GM21367 (cell line): ENCODE results near the gene ZNF792.
"Not testable (repeated sequence)": the region's sequence is repeated elsewhere in the genome, so short reads cannot be mapped to it uniquely, and the experiment has no call there.

Experiments used
- ATAC-seq: cut with Tn5 transposase; IDR thresholded peaks from one replicate; pipeline ENCODE4 v1.9.1; 2021; ENCODE audit not compliant: unreplicated experiment

Gene ZNF792

DNA sequence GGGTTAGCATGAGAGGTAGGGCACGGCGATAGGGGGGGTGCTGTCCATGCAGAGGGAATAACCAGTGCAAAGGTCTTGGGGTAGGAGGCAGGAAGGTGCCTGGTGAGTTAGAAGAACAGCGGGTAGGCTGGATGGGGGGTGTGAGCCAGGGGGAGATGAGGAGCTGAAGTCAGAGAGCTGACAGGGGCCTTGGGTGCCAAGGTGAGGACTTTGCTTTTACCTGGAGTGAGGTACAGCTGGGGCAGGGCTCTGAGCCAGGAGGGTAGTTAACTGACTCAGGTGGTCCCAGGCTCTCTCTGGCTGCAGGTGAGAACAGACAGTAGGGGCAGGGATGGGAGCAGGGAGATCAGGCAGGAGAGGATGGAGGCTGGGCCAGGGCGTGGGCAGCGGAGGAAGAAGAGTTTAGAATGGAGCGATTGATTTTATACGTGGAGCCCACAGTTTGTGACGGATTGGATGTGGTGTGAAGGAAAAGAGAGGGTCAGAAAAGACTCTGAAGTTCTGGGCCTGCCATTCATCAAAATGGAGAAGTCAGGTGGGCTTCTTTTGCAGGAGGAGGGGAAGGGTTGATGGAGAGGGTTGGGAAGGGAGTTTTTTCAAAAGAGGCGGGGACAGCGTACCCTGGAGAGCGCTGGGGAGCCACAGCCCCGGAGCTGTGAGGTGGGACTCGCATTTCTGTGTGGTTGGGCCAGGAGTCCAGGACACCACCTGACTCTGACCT lies 34.9 kb upstream of the ZNF792 start:
- no peak for ATAC-seq

DNA sequence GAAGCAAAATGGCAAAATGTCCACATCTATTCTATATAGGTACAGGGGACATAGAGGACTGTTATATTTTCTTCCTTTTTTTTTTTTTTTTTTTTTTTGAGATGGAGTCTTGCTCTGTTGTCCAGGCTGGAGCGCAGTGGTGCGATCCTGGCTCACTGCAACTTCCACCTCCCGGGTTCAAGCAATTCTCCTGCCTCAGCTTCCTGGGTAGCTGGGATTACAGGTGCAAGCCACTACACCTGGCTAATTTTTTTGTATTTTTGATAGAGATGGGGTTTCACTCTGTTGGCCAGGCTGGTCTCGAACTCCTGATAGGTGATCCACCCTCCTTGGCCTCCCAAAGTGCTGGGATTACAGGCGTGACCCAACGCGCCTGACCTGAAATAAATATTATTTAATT lies 34.2 kb upstream of the ZNF792 start:
- not testable (repeated sequence) for ATAC-seq

DNA sequence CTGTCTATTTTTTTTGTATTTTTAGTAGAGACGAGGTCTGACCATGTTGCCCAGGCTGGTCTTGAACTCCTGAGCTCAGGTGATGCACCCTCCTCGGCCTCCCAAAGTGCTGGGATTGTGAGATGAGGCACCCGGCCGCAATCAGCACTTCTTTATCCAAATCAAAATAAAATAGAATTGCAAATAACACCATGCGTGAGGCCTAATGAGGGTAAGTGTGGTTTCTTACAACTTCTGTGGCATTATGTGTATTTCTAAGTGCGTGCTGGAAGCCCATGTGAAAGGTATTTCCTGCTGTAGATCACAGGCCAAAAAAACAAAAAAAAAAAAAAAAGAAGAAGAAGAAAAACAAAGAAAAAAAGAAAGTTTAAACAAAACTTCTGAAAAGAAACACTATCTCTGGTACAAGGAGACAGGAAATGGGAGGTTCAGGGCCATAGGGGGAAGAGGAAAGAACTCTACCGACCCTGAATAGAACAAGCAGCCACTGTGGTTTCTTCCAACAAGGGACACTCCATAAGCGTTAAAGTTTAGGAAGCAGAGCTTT lies 33.1 kb upstream of the ZNF792 start:
- ATAC-seq: no peak

DNA sequence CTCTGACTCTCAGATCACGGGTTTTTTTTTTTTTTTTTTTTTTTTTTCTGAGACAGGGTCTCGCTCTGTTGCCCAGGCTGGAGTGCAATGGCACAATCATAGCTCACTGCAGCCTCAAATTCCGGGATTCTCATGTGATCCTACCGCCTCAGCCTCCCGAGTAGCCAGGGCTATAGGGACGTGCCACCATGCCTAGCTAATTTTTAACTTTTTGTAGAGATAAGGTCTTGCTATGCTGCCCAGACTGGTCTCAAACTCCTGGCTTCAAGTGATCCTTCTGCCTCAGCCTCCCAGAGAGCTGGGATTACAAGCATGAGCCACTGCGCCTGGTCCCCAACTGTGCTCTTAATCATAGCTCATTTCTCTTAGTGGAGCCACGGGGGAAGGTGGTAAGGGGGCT lies 31.5 kb upstream of the ZNF792 start:
- no peak for ATAC-seq

DNA sequence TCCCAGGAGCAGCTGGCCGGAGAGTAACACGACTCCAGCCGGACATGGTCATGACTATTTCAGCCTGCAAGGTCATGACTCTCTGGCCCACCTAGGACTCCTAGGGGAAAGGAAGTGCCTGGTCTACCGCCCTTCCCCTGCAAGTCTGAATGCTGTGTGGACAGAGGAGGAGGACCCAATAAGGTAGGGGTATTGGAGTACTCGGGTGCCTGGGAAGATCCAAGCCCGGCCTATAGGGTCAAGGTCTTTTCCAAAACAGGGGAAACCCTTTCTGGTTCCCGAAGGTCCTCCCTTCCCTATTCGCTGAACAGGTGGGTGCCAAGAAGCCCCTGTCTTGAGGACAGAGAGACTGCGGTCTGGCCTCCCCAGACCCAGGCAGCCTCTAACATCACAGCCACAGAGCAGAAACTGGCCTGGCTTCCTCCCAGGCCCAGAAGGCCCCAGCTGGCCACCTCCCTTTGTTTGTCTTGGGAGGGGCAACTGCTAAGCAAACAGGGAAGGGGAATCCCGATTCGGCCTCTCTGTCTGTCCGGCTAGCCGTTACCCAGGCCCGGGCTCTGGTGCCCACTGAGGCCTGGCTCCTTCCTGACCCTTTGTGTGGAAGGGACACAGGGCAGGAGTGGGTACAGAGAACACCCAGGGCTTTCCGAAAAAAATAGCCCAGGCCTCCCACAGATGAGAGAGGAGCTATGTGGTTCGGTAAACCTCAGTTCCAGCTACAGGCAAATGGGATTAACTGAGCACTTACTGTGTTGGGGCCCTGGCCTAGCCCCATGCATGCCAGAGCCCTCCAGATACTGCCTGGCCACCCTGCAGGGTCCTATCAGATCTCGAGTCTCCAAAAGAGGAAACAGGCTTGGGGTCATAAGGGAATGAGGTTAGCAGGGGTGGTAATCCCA lies 30.9 kb upstream of the ZNF792 start:
- ATAC-seq: no peak

DNA sequence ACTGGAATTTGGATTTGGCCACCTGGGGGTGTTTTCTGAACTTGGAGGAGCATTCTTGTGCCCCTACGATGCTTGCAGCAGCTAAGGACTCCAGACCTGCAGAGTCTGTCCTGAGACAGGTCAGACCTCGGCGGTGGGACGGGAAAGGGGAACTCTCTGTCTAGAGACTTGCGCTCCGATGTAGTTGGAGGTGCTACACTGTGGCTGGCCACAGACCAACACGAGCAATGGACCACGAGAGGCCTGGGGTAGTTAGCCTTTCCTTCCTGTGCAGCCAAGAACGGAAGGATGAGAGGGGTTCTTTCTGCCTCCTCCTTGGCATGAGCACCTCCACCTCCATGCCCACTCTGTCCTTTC lies 30.2 kb upstream of the ZNF792 start:
- no peak for ATAC-seq

DNA sequence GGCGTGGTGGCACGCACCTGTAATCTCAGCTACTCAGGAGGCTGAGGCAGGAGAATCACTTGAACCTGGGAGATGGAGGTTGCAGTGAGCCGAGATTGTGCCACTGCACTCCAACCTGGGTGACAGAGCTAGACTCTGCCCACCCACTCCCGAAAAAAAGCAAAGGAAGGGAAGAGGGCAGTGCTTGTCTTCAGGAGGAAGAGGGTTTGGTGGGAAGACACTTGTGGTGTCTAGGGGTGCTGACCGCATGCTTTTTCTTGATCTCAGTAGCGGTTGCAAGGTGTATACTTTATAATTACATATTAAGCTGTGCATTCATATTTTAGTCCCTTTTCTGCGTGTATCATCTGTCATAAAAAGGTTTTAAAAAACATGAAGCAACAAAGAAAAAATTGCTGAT lies 28.6 kb upstream of the ZNF792 start:
- not testable (repeated sequence) for ATAC-seq

DNA sequence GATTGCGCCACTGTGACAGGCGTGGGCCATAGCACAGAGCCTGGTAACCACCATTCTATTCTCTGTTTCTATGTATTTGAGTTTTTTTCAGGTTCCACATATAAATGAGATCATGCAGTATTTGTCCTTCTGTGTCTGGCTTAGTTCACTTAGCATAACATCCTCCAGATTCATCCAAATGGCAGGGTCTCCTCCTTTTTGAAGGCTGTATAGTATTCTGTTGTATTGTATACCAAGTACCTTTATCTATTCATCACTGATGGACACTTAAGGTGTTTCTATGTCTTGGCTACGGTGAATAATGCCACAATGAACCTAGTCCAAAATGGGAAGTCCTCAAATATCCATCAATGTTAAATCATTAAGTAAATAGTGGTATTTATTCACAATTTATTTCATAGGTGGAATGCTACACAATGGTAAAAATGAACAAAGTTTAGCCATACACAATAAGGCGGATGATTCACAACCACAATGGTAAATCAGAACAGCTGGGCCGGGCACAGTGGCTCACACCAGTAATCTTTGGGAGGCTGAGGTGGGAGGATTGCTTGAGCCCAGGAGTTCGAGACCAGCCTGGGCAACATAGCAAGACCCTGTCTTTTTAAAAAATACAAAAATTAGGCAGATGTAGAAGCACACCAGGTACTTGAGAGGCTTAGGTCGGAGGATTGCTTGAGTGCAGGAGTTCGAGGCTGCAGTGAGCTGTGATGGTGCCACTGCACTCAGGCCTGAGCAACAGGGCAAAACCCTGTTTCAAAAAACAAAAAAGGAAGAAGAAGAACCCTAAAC lies 27.7 kb upstream of the ZNF792 start:
- no peak for ATAC-seq

DNA sequence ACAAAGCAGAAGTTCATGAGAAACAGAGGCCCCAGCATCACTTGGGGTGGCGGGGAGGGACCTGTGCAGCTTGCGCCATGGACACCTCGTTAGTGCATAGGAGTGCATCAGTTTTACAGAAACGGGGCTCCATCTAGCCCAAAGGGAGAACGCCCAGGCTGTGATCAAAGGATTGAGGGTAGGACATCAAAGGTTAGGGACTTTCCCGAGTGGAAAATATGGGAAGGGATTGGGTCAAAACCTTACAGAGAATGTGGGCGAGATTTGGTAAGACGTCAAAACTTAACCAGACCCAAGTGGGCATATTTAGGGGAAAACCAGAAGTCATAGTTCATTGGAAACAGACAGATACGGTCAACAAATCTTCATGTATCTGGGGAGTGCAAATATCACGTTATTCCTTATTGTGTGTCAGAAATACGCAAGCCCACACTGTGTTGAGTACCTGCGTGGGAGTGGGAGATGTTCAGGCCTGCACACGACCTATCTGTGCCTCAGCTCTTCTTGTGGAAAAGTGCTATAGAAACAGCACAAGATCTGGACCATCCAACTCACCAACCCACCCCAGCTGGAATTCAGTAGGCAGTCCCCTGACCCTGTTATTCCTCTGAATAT lies 26.7 kb upstream of the ZNF792 start:
- ATAC-seq: no peak

DNA sequence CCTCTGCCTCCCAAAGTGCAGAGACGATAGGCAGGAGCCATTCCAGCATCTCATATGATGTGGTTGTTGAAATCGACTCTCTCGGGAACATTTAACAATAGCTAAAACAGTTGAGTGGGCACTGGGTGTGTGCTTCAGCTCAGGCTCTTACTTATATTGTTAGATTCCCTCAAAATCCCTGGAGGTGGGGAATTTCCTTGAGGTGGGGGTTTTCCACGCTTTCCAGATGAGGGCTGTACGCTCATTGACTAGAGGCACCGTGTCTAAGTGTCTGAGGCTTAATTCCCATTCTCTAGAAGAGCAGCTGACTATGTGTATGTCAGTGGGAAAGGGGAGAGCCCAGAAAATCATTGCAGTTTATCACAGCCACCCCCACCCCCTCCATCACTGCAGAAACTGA lies 25.3 kb upstream of the ZNF792 start:
- ATAC-seq: no peak

DNA sequence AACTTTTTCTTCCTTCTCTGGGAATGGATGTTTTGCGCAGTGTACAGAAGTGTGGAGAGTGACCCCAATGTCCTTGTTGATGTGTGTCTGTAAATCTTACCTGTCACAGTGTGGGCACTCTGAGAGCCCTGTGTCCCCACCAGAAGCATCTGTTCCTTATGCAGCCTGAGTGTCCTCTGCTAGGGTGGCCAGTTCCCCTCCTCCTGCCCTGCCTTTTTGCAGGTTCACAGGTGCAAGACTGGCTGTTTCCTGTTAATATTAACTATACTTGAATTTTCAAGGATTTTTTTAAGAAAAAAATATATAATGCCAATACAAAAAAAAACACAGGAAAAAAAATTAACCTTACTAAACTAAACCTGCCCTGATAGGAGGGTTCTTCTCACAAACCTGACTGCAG lies 24.1 kb upstream of the ZNF792 start:
- ATAC-seq: no peak

DNA sequence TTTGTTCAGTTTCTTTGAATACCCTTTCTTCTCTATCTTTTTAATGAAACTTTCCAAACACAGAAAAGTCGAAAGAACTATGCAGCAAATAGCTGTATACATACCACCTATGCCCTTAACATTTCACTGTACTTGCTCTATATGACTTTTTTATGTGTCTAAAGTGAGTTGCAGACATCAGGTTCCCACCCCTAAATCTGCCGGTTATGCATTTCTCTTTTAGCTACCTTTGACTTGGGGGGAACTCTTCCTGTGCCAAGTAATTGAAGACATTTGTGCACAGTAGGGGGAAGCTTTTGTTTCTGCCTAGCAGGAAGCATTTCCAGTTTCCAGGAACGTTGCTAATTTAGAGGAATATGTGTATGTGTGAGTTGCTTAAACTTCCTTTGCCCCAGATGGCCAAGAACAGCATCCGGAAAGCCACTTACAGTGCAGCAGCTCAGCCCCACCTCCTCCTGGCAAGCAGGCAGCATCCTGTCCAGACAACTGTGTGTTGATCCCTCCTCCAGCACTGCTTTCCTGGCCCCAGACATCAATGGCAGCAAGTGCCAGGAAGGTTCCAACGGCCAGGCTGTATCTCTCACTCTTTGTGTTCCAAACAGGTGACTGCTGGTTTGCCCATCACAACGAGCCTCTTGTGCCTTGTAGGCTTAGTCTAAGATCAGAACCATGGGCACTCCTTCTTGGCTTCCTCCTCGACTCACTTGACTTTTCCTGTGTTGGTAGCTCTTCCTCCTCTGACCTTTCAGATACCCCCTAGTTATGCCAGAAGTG lies 21.4 kb upstream of the ZNF792 start:
- ATAC-seq: no peak

DNA sequence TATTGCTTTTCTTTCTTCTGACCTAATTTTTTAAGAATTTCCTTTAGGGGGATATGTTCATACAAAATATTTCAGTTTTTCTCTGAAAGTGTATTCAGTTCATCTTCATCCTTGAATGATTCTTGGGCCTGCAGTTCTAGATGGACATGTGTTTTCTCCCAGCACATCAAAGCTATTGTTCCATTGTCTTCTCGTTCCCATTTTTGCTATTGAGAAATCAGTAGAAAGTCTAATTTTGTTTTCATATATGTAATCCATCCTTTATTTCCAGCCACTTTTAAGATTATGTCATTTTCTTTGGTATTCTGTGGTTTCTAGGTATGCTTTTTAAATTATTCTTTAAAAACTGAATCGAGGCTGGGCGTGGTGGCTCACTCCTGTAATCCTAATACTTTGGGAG lies 20.3 kb upstream of the ZNF792 start:
- ATAC-seq: no peak

DNA sequence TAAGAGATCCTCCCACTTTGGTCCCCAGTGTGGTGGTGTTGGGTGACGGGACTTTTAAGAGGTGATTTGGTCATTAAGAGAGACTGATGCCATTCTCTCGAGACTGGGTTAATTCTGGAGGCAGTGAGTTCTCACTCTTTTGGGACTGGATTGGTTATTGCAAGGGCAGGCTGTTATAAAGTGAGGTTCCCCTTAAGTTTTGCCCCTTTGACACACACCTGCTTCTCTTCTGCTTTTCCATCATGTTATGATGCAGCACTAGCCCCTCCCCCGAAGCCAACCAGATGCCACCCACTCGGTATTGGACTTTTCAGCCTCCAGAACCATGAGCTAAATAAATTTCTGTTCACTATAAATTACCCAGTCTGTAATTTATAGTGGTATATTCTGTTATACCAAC lies 19.8 kb upstream of the ZNF792 start:
- ATAC-seq: no peak

DNA sequence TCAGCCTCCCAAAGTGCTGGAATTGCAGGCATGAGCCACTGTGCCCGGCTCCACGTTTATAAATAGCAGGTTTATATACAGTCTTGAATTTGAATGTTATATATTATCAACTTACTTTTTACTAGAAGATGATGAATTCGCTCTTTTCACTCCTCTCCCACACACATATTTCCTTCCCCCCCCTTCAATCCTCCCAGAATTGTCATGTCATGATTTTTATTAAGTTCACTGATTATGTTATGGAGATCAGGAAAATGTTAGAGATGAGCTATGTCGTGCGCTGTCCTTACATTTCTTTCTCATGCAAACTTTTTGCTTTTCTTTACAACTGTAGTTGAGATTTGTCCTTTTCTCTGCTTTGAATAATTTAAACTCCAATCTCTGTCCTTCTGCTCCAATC lies 18.2 kb upstream of the ZNF792 start:
- no peak for ATAC-seq

DNA sequence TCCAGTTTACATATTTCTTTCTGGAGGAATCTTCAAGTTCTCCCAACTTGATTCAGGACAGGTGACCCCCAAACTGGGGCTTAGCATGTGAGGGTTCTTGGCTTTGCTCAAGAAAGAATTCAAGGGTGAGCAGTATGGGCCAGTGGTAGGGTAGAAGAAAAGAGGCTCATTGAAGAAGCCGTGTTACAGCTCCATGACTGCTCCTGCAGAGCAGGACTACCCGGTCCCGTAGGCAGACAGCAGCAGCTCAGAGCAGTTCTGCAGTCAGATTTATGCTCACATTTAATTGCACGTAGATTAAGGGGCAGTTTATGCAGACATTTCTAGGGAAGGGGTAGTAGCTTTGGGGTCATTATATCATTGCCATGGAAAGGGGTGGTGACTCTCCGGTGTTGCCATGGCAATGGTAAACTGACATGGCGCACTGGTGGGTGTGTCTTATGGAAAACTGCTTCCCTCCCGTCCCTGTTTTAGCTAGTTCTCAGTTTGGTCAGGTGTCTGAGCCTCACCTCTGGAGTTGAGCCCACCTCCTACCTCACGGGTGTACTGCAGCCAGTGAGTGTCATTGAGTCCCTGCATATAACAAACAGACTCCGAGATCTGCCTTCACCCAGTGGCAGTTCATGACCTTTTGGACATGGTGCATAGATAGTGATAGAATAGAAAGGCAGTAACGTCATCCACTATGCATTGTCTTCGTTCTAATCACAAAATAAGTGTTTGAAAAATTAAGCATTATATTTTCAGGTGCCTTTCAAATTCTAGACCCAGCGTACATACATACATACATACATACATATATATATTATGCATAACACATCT lies 16.0 kb upstream of the ZNF792 start:
- ATAC-seq: no peak

DNA sequence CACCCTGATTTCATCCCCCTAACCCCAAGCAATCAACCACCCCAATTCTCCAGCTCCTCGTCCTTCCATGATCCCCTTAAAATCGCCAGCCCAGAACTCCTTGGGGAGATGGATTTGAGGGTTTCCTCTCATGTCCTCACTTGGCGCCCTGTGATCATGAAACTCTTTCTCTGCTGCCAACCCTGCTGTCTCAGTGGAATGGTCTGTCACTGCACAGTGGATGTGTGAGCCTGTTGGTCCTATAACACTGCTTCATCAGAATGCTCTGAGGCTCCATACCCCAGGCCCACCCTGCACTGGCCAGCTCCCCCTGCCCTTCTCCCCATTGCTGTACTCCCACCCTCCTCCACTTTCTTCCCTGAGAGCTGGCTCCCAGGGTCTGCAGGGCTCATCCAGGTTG lies 12.6 kb upstream of the ZNF792 start:
- ATAC-seq: no peak

DNA sequence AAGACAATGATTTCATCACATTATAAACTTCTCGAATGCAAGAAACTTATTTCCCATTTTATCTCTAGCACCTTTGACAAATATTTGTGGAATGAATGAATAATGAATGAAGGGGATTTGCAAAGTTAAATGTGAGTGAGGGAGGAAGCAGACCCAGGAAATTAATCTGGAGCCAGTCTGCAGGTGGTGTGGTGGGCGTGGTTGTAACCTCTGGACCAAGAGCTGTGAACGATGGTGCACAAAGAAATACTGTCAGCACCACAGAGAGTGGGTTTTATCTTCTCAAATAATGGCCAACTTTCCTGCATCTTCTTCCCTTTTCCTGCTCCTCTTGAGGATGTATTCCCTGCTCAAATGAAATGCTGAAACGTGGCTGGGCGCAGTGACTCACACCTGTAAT lies 11.0 kb upstream of the ZNF792 start:
- ATAC-seq: no peak

DNA sequence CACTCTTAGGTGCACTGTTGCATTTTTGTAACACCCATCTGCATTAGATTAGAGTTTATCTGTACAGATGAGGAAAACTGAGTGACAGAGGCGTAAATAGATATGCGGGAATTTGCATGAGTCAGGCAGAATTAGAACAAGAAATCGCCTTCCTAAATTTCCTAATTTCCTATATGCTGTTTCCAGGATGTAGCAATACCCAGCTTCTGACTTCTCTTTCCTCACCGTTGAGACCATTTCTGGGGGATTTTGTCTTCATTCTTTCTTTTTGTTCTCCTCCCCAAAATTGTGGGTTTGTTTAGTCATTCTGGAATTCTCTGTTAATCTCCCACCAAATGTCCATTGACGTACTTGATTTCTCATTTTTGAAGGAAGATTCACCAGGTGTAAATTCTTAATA lies 10.6 kb upstream of the ZNF792 start:
- ATAC-seq: no peak
